Testis (tissue), 2 donors: ENCODE data around the gene LMLN.
"Not testable (repeated sequence)": the region's sequence is repeated elsewhere in the genome, so short reads cannot be mapped to it uniquely, and the experiment has no call there.

Experiments used
- CTCF ChIP-seq, 3 experiments: fragments of 450-650 bp in 2 of 3; fragments of 200-600 bp in 1 of 3; sonication (generic) in 1 of 3; IDR thresholded peaks; one replicate each; pipeline ENCODE4 v1.5.1; 2016 to 2019; ENCODE audit warnings: antibody characterized with exemption in 3 of 3, mild to moderate bottlenecking in 2 of 3, moderate library complexity in 1 of 3
- POLR2A ChIP-seq: fragments of 450-650 bp; IDR thresholded peaks from one replicate; pipeline ENCODE4 v1.6.1; 2017; ENCODE audit warnings: antibody characterized with exemption, mild to moderate bottlenecking, moderate library complexity

- TF ChIP-seq CTCF (IDR thresholded peaks at IDR 0.05); POLR2A: not testable (repeated sequence)
Measured at GRCh38 chr3:197967337-197967989, 7.4 kb downstream of the LMLN start.
